NCI-H748 (cell line): ENCODE data around the gene TGFB3.
A peak's percentile ranks its signal among the peaks of the same experiment; 100 is the strongest.

Source experiments
- DNase-seq: peaks from one replicate; lab custom pipeline; 2025; ENCODE audit not compliant: unreplicated experiment; lab: John Stamatoyannopoulos, UW

Gene TGFB3

GRCh38 chr14:75987201-75987970, 5.6 kb upstream of the TGFB3 start:
- DNase-seq: no peak

- DNase-seq: peak; percentile 34
Measured at GRCh38 chr14:75986439-75986765, 4.6 kb upstream of the TGFB3 start.

GRCh38 chr14:75985618-75986438, 4.0 kb upstream of the TGFB3 start, which contains the start of gene IFT43:
Gene IFT43, plus strand, starts transcription at chr14:75985763. Its CDS starts 24 bp downstream, at chr14:75985787.
- DNase-seq: peak; percentile 86

GRCh38 chr14:75984674-75985073, 2.9 kb upstream of the TGFB3 start:
- no peak for DNase-seq

GRCh38 chr14:75983019-75983358, 1.2 kb upstream of the TGFB3 start:
- DNase-seq: no peak

GRCh38 chr14:75982266-75983018, 647 bp upstream of the TGFB3 start:
- peak; percentile 84 for DNase-seq

- peak; percentile 42 for DNase-seq
Measured at GRCh38 chr14:75980856-75981255, 939 bp downstream of the TGFB3 start.

- no peak for DNase-seq
Measured at GRCh38 chr14:75979648-75980565, 1.9 kb downstream of the TGFB3 start.

GRCh38 chr14:75979071-75979571, 2.7 kb downstream of the TGFB3 start:
- peak; percentile 25 for DNase-seq

- DNase-seq: no peak
Measured at GRCh38 chr14:75978249-75978731, 3.5 kb downstream of the TGFB3 start.

- DNase-seq: no peak
Measured at GRCh38 chr14:75977582-75977943, 4.2 kb downstream of the TGFB3 start.

- no peak for DNase-seq
Measured at GRCh38 chr14:75976826-75977581, 4.8 kb downstream of the TGFB3 start.

GRCh38 chr14:75972801-75973421, 8.9 kb downstream of the TGFB3 start:
- DNase-seq: no peak

GRCh38 chr14:75971509-75971908, 10.3 kb downstream of the TGFB3 start:
- no peak for DNase-seq

- DNase-seq: no peak
Measured at GRCh38 chr14:75970989-75971388, 10.8 kb downstream of the TGFB3 start.

GRCh38 chr14:75969891-75970290, 11.9 kb downstream of the TGFB3 start:
- no peak for DNase-seq

- DNase-seq: no peak
Measured at GRCh38 chr14:75969126-75969525, 12.7 kb downstream of the TGFB3 start.

GRCh38 chr14:75968456-75968855, 13.3 kb downstream of the TGFB3 start:
- DNase-seq: no peak

- no peak for DNase-seq
Measured at GRCh38 chr14:75967866-75968265, 13.9 kb downstream of the TGFB3 start.
